Keratinocyte (primary cell): Measurements from ENCODE around the gene DAPL1.

Source experiments
- EZH2 ChIP-seq: IDR thresholded peaks from one replicate; pipeline ENCODE4 v1.6.1; 2012; ENCODE audit warnings: inconsistent platforms, mild to moderate bottlenecking, low read length, moderate library complexity
- TF ChIP-seq, protein P1 (sequence below), 3 experiments: IDR thresholded peaks in 1 of 3; conservative IDR thresholded peaks in 1 of 3; optimal IDR thresholded peaks in 1 of 3; 2 replicates in 2 of 3; 3 replicates in 1 of 3; pipeline versions ENCODE3 to v1.5.1; 2011; ENCODE audit warnings: low read length in 3 of 3, mild to moderate bottlenecking in 3 of 3, moderate library complexity in 2 of 3, control low read depth in 1 of 3, inconsistent platforms in 1 of 3; ENCODE audit not compliant: insufficient read depth in 2 of 3; ENCODE audit errors: extremely low read depth in 1 of 3

- TF ChIP-seq, protein P1, sequence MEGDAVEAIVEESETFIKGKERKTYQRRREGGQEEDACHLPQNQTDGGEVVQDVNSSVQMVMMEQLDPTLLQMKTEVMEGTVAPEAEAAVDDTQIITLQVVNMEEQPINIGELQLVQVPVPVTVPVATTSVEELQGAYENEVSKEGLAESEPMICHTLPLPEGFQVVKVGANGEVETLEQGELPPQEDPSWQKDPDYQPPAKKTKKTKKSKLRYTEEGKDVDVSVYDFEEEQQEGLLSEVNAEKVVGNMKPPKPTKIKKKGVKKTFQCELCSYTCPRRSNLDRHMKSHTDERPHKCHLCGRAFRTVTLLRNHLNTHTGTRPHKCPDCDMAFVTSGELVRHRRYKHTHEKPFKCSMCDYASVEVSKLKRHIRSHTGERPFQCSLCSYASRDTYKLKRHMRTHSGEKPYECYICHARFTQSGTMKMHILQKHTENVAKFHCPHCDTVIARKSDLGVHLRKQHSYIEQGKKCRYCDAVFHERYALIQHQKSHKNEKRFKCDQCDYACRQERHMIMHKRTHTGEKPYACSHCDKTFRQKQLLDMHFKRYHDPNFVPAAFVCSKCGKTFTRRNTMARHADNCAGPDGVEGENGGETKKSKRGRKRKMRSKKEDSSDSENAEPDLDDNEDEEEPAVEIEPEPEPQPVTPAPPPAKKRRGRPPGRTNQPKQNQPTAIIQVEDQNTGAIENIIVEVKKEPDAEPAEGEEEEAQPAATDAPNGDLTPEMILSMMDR (optimal IDR thresholded peaks at IDR 0.05 in 1 of 3, IDR thresholded peaks at IDR 0.05 in 1 of 3, conservative IDR thresholded peaks at IDR 0.05 in 1 of 3; ENCODE audit: extremely low read depth in 1 of 3, insufficient read depth in 2 of 3, low read length in 3 of 3) = no peak
- TF ChIP-seq EZH2 = no peak
Measured at GRCh38 chr2:158797963-158798700, 3.0 kb downstream of the DAPL1 start.
